Stimulated activated naive CD8-positive, alpha-beta T cell treated with anti-CD3 and anti-CD28 coated beads, Interleukin-15, Interleukin-2, amounts not matched to agents 100 ng/mL and 50 ng/mL, for 24 hours (primary cell): ENCODE measurements around the gene ZNF605.
"Not testable (repeated sequence)": the region's sequence is repeated elsewhere in the genome, so short reads cannot be mapped to it uniquely, and the experiment has no call there.

ENCODE experiments used
- H3K27ac Mint-ChIP-seq: one replicate; pipeline ENCODE4 v1.8.0; 2021; ENCODE audit warnings: mild to moderate bottlenecking, mixed read lengths
- H3K27me3 Mint-ChIP-seq: one replicate; pipeline ENCODE4 v1.8.0; 2021; ENCODE audit warnings: mixed read lengths
- H3K36me3 Mint-ChIP-seq: one replicate; pipeline ENCODE4 v1.8.0; 2021; ENCODE audit warnings: low read depth, mixed read lengths
- H3K4me1 Mint-ChIP-seq: one replicate; pipeline ENCODE4 v1.8.0; 2021; ENCODE audit warnings: low read depth, mixed read lengths
- H3K4me3 Mint-ChIP-seq: one replicate; pipeline ENCODE4 v1.8.0; 2021; ENCODE audit warnings: mild to moderate bottlenecking, mixed read lengths
- H3K9me3 Mint-ChIP-seq: one replicate; pipeline ENCODE4 v1.8.0; 2021; ENCODE audit warnings: mixed read lengths

ZNF605 gene

DNA sequence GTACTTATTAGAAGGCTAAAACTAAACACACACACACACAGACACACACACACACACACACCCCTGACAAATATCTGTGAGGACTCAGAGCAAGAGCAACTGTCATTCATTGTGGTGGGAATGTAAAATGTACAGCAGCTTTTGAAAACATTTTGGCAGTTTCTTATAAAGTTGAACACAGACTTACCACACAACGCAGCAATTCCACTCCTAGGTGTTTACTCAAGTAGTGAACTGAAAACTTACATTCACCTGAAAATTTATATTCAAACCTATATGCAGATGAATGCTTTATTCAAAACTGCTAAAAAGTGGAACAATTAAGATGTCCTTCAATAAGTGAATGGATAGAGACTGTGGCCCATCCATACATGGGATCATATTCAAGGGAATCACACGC is 18.6 kb downstream of the ZNF605 start:
- H3K9me3 Mint-ChIP-seq: peaks cover 47% of the 10 kb centered on the region
- no peaks in the 10 kb centered on the region for H3K27me3 Mint-ChIP-seq
- H3K4me3 Mint-ChIP-seq: no peak overlapping the region
- no peaks in the 10 kb centered on the region for H3K4me1 Mint-ChIP-seq
- H3K36me3 Mint-ChIP-seq: peaks cover 72% of the 10 kb centered on the region
- H3K27ac Mint-ChIP-seq: no peak overlapping the region

DNA sequence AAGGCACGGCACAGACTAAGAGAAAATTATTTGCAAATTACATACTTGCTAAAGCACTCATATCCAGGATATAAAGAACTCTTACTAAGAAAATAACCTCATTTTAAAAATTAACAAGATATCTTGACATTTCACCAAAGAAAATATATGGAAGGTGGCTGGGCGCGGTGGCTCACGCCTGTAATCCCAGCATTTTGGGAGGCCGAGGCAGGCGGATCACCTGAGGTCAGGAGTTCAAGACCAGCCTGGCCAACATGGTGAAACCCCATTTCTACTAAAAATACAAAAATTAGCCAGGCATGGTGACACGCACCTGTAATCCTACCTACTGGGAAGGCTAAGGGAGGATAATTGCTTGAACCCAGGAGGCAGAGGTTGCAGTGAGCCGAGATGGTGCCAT is 19.2 kb downstream of the ZNF605 start:
- not testable (repeated sequence) for H3K4me3 Mint-ChIP-seq, H3K27me3 Mint-ChIP-seq, H3K27ac Mint-ChIP-seq, H3K4me1 Mint-ChIP-seq
- H3K36me3 Mint-ChIP-seq: peaks cover 72% of the 10 kb centered on the region
- H3K9me3 Mint-ChIP-seq: peaks cover 46% of the 10 kb centered on the region

DNA sequence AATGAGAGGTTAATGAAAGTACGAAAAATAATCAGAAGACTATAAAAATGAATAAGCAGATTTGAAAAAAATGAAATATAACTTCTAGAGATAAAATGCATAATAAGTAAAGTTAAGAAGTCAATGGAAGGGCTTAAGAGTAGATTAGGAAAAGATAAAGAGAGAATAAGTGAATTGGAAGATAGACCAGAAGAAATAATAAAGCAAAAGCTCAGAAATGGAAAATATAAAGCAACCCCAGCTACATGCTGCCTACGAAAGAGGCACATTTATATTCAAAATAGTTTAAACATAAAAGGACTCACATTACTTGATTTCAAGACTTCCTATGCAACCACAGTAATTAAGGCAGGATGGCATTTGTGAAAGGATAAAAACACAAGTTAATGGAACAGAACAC is 19.9 kb downstream of the ZNF605 start:
- Mint-ChIP-seq H3K9me3 (peaks cover 43% of the 10 kb centered on the region), H3K4me3 (no peak overlapping the region), H3K36me3 (peaks cover 72% of the 10 kb centered on the region)

DNA sequence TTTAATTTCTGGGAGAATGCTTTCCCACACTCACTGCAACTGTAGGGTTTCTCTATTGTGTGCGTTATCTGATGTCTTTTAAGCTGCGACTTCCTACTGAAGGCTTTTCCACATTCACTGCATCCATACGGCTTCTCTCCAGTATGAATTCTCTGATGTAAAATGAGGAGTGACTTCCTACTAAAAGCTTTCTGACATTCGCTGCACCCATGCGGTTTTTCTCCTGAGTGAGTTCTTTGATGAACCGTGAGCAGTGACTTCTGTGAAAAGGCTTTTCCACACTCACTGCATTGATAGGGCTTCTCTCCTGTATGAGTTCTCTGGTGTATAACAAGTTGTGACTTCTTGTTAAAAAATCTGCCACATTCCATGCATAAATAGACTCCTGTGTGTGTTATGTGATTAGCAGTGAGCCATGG is 29.7 kb downstream of the ZNF605 start:
- H3K4me1 Mint-ChIP-seq: no peaks in the 10 kb centered on the region
- H3K9me3 Mint-ChIP-seq: peaks cover 73% of the 10 kb centered on the region
- H3K4me3 Mint-ChIP-seq: no peak overlapping the region
- H3K27me3 Mint-ChIP-seq: no peaks in the 10 kb centered on the region
- H3K36me3 Mint-ChIP-seq: peaks cover 84% of the 10 kb centered on the region
- no peak overlapping the region for H3K27ac Mint-ChIP-seq

More for the DNA sequence above, 19.9 kb downstream of the ZNF605 start:
- H3K27ac Mint-ChIP-seq: no peak overlapping the region
- H3K4me1 Mint-ChIP-seq: no peaks in the 10 kb centered on the region
- no peaks in the 10 kb centered on the region for H3K27me3 Mint-ChIP-seq

DNA sequence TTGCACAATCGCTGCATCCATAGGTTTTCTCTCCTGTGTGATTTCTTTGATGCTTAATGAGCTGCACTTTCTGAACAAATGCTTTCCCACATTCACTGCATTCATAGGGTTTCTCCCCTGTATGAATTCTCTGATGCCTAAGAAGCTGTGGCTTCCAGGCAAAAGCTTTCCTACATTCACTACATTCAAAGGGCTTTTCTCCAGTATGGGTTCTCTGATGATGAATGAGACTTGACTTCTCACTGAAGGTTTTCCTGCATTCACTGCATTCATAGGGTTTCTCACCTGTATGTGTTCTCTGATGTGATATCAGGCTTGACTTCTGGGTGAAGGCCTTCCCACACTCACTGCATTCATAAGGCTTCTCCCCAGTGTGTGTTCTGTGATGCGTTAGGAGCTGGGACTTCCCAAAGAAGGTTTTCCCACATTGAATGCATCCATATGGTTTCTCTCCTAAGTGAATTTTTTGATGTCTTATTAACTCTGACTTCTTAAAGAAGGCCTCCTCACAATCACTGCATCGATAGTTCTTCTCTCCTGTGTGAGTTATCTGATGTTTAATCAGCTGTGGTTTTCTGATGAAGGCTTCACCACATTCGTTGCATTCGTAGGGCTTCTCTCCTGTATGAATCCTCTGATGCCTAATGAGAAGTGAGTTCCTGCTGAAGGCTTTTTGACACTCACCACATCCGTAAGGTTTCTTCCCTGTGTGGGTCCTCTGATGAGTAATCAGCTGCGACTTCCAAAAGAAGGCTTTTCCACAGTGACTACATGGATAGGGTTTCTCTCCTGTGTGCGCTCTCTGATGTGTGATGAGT is 30.3 kb downstream of the ZNF605 start:
- Mint-ChIP-seq H3K4me1 (no peaks in the 10 kb centered on the region), H3K27ac (no peak overlapping the region), H3K9me3 (peaks cover 73% of the 10 kb centered on the region), H3K36me3 (peaks cover 82% of the 10 kb centered on the region), H3K4me3 (no peak overlapping the region), H3K27me3 (no peaks in the 10 kb centered on the region)

DNA sequence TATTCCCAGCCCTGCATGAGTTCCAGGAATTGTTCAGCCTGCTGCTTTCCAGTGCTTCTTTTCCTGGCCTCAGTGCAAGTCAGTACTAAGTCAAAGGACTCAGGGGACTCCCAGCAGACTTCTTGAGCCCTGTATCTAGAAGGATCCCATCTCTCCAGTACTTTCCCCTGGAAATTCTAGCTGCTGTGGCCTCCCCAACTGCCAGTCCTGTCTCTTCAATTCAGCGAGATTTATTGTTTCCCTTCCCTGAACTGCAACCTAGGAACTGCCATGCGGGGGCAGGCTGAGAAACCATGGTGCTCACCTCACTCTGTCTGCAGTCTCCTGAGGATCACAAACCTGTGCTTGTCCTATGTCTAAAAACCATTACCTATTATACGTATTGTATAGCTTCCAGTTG is 31.8 kb downstream of the ZNF605 start:
- Mint-ChIP-seq H3K27me3 (no peaks in the 10 kb centered on the region), H3K4me3 (no peak overlapping the region), H3K4me1 (no peaks in the 10 kb centered on the region), H3K27ac (no peak overlapping the region), H3K36me3 (peaks cover 70% of the 10 kb centered on the region), H3K9me3 (peaks cover 66% of the 10 kb centered on the region)

DNA sequence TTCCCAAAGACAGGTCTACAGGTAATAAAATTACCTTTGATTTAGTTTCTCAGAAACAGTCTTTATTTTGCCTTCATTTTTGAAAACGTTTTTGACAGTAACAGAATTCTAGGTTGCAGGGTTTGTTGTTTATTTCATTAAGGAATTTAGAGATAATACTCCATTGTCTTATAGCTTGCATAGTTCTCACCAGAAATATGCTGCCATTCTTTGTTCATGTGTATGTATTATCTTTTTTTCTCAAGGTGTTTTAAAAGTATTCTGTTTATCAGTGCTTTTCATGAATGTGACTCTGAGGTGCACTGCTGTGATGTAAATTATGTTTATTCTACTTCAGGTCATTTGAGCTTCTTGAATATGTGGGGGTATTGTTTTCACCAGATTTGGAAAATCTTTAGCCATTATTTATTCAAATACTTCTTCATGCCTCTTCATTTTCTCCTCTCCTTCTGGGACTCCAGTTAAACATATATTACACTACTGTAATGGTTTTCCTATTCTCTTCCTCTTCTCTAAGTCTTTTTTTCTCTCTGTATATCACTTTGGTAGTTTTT is 32.7 kb downstream of the ZNF605 start:
- no peak overlapping the region for H3K27ac Mint-ChIP-seq
- peaks cover 61% of the 10 kb centered on the region for H3K36me3 Mint-ChIP-seq
- peaks cover 63% of the 10 kb centered on the region for H3K9me3 Mint-ChIP-seq
- H3K4me3 Mint-ChIP-seq: no peak overlapping the region
- H3K4me1 Mint-ChIP-seq: no peaks in the 10 kb centered on the region
- no peaks in the 10 kb centered on the region for H3K27me3 Mint-ChIP-seq

DNA sequence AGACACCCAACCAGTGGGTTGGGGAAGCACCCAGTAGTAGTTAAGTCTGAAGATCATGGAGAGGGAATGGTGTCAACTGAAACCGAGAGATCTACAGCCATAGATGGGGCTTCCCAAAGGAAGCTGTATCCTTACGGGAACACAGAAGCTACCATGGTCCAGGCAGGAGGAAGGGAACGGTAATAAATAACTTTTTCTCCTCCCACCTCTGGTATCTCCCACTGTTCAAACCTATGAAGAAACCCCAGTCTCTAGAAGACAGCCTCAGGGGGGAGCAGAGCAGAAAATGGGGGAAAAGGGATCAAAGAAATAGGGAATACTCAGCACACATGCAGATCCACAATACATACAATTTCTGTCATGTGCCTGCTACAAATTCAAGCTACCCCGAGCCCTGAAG is 33.4 kb downstream of the ZNF605 start:
- no peaks in the 10 kb centered on the region for H3K27me3 Mint-ChIP-seq
- no peaks in the 10 kb centered on the region for H3K4me1 Mint-ChIP-seq
- H3K36me3 Mint-ChIP-seq: peaks cover 61% of the 10 kb centered on the region
- H3K4me3 Mint-ChIP-seq: no peak overlapping the region
- peaks cover 66% of the 10 kb centered on the region for H3K9me3 Mint-ChIP-seq
- no peak overlapping the region for H3K27ac Mint-ChIP-seq

DNA sequence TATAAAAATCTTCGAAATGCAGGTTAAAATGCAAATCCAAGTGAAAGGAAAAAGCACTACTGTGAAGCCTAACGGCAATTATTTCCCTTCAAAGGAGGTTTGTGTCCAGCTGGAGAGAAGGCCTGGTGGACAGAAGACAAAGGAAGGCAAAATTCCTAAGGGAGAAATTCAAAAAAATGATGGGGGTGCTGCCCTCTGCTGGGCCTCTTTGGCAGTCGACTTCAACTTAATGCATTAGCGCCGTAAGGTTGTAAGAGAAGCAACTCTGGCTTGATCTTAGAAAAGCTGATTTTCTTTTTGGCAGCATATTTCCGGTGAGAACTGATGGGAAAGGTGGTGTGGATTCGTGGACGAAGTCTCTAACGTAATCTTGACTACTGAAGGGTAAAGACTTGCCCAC is 34.4 kb downstream of the ZNF605 start:
- Mint-ChIP-seq H3K4me3 (no peak overlapping the region), H3K27ac (no peak overlapping the region), H3K9me3 (peaks cover 61% of the 10 kb centered on the region), H3K36me3 (peaks cover 57% of the 10 kb centered on the region), H3K4me1 (no peaks in the 10 kb centered on the region), H3K27me3 (no peaks in the 10 kb centered on the region)

DNA sequence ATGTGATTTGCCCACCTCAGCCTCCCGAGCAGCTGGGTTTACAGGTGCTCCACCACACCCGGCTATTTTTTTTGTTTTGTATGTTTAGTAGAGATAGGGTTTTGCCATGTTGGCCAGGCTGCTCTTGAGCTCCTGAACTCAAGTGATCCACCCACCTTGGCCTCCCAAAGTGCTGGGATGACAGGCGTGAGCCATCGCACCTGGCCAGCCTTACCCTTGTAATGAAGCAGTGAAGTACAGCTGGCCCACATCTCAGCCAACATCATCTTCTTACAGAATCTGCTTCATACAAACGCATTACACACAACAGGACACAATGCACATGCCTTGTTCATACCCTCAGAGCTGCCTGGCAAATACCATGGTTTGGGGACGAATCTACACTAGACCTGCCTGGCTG is 37.4 kb downstream of the ZNF605 start:
- H3K27ac Mint-ChIP-seq: no peak overlapping the region
- H3K9me3 Mint-ChIP-seq: peaks cover 52% of the 10 kb centered on the region

DNA sequence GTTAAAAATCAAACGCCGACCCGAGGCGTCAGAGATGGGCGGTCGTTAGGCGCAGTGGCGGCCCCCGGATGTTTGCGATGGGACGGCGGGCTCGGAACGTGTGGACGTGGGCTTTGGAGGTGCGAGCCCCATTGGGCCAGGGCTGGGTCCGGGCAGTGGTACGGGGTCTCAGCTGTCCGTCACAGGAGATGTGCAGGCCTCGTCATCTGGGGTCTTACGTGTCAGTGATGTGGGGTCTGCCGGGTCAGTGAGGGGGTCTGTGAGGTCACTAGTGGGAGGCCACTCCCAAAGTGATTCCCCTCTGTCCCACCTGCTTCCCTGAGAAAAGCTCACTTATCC is 47.1 kb downstream of the ZNF605 start:
- Mint-ChIP-seq H3K9me3 (peaks cover 16% of the 10 kb centered on the region), H3K4me1 (peaks cover 14% of the 10 kb centered on the region), H3K27me3 (peaks cover 11% of the 10 kb centered on the region), H3K4me3 (peak overlapping the region; percentile 83), H3K27ac (peak overlapping the region; percentile 81), H3K36me3 (peaks cover 26% of the 10 kb centered on the region)

More for the DNA sequence above, 37.4 kb downstream of the ZNF605 start:
- Mint-ChIP-seq H3K4me3 (no peak overlapping the region), H3K4me1 (no peaks in the 10 kb centered on the region), H3K27me3 (no peaks in the 10 kb centered on the region), H3K36me3 (peaks cover 54% of the 10 kb centered on the region)

DNA sequence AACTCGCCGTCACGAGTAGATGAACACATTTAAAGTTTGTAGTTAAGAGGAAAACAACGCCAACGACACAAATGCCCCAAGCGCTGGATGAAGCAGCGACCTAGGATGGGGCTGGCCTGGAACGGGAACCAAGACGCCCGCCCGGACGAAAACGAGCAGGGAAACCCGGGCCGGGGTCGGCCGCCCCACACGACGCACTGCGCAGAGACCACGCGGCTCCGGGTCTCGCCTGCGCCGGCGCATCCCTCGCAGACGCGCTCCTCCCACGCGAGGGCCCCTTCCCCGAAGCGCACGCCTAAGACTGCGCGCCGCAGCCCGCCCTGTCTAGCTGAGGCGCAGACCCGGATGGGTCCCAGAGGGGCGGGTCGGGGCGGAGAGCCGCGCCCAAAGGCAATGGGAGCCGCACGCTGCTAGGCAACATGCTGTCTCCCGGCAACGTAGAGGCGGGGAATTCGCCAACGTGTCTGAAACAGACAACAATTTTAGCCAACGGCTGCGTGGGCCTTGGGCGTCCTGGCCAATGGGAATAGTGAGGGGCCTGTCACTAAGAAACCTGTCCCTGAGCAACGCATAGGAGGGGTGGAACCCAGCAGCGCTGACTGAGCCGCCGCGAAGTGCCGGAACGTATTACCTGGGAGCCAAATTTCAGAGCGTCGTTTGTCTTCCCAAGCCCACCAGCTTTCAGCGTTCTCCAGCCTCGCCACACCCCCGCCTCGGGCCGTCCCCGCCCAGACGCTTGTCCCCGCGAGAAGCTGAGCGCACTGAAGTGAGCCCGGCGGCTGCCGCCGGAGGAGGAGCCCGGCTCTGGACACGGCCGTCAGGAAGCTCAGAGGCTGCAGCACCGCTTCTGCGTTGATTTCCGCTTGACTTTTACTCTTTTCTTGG is 47.7 kb downstream of the ZNF605 start:
- Mint-ChIP-seq H3K4me1 (peaks cover 16% of the 10 kb centered on the region), H3K27me3 (peaks cover 11% of the 10 kb centered on the region), H3K36me3 (peaks cover 20% of the 10 kb centered on the region), H3K4me3 (peak overlapping the region; percentile 83), H3K27ac (peak overlapping the region; percentile 81), H3K9me3 (peaks cover 12% of the 10 kb centered on the region)

DNA sequence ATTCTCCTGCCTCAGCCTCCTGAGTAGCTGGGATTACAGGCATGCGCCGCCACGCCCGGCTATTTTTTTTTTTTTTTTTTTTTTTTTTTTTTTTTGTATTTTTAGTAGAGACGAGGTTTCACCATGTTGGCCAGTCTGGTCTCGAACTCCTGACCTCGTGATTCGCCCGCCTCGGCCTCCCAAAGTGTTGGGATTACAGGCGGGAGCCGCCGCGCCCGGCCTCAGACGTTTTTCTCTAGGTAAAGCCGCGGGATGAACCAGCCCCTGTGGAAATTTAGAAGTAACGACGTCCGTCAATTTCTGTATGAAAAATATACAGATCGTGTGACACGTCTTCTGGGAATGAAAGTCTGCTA is 48.3 kb downstream of the ZNF605 start:
- Mint-ChIP-seq H3K4me1 (peaks cover 17% of the 10 kb centered on the region), H3K36me3 (peaks cover 18% of the 10 kb centered on the region), H3K27ac (peak overlapping the region; percentile 40), H3K9me3 (peaks cover 13% of the 10 kb centered on the region), H3K4me3 (peak overlapping the region; percentile 83), H3K27me3 (peaks cover 11% of the 10 kb centered on the region)

DNA sequence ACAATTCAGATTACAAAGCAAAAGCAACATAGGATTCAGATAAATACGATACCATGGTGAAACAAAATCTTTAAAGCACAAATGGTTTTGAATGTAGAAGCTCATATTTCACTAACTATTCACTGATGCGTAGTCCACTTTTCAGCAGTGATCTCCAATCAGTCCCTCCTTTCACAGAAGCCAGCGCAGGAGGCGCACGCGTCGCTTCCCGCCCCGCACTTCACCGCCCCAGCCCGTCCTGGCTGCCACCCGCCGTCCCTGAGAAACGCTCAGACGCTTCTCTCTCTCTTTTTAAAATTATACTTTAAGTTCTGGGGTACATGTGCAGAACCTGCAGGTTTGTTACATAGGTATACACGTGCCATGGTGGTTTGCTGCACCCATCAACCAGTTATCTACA is 48.9 kb downstream of the ZNF605 start:
- Mint-ChIP-seq H3K9me3 (peaks cover 13% of the 10 kb centered on the region), H3K27me3 (peaks cover 11% of the 10 kb centered on the region), H3K4me1 (peaks cover 17% of the 10 kb centered on the region), H3K36me3 (peaks cover 14% of the 10 kb centered on the region), H3K4me3 (peak overlapping the region; percentile 20), H3K27ac (no peak overlapping the region)

DNA sequence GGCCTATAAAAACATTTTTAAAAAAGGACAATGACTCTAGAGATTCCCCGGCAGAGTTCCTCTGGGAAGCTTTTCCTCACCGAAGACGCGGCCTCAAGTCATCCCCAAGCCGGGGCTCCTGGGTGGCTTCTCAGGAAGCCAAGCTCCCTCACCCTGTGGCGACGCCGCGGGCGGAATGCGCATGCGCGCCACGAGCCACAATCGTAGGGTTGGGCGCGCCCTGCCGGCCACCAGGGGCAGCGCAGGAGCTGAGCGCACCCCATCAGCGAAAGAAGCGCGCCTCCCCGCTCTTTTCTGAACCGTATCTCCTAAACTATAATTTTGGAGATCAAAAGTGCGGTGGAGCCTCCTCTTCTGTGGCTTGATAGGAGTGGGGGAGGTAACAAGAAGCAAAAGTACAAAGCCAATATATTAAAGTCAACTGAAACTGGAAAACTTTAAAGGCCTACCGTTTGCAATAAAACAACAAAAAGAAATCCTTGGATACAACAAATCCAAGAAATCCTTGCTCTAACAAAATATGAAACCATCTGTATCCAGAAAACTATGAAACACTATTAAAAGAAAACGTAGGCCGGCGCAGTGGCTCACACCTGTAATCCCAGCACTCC is 51.3 kb downstream of the ZNF605 start:
- H3K36me3 Mint-ChIP-seq: no peaks in the 10 kb centered on the region
- peaks cover 3% of the 10 kb centered on the region for H3K9me3 Mint-ChIP-seq
- peak overlapping the region; percentile 59 for H3K4me3 Mint-ChIP-seq
- H3K4me1 Mint-ChIP-seq: peaks cover 17% of the 10 kb centered on the region
- peaks cover 11% of the 10 kb centered on the region for H3K27me3 Mint-ChIP-seq
- H3K27ac Mint-ChIP-seq: no peak overlapping the region
